ENCODE data around the gene KCTD20. TPM values are rescaled to one million over a fixed set of nuclear protein-coding genes. Genes with fewer than 3 reads are reported as not detected.

Gene KCTD20
- total and polyA plus RNA-seq, 10 of the 15 experiments (the other 5 are each of a cell fraction or from before 2014, with no cell fraction given): 18.1 to 77.0 (median 50.5) TPM

- H3K9me3 ChIP-seq (replicated peaks; ENCODE audit: control insufficient read depth, insufficient read depth, low read length): no peaks in the 10 kb centered on the region
- DNase-seq (ENCODE audit: low read depth, low spot score): no peak
- H3K27me3 ChIP-seq (replicated peaks in 1 of 2; ENCODE audit: control insufficient read depth in 2 of 2, insufficient read depth in 2 of 2, low read length in 1 of 2): no peaks in the 10 kb centered on the region
- ChIA-PET RAD21 (ENCODE audit: unreplicated experiment) (no interaction called here), POLR2A (interaction anchor here (0.8 kb wide), 1 partner anchor 123 kb away, joined by 4 read pairs; no protein-coding TSS in a partner anchor), SMC1A (ENCODE audit: uncharacterized antibody, unreplicated experiment) (interaction anchor here (0.7 to 2.8 kb wide), 3 partner anchors 11 to 74 kb away, joined by 3 to 6 read pairs (median 4); no protein-coding TSS in a partner anchor), CTCF (interaction anchor here (0.7 to 1.7 kb wide), 6 partner anchors 8 to 500 kb away, joined by 3 to 5 read pairs (median 4); no protein-coding TSS in a partner anchor)
- BruUV-seq (replicated peaks): TSS peak; percentile 14
- no peak for ATAC-seq
- H3K4me3 ChIP-seq: no peak overlapping the region
- intact Hi-C loops (cut with micrococcal nuclease; ENCODE audit: unreplicated experiment): no loop called here
- in situ Hi-C loops (cut with MboI): no loop called here
- H3K9ac ChIP-seq (ENCODE audit: control insufficient read depth, insufficient read depth, low read length): no peak overlapping the region
- TF ChIP-seq JUND (IDR thresholded peaks at IDR 0.05; ENCODE audit: low read depth, low read length): no peak
- TF ChIP-seq CREB1 (IDR thresholded peaks at IDR 0.05; ENCODE audit: low read depth): no peak
- TF ChIP-seq SREBF1 (IDR thresholded peaks at IDR 0.05; ENCODE audit: low read length): no peak
- no peak for TF ChIP-seq RFX5 (IDR thresholded peaks at IDR 0.05; ENCODE audit: low read depth, low read length)
- no peak for TF ChIP-seq SMARCA5 (IDR thresholded peaks at IDR 0.05)
- no peak for TF ChIP-seq TCF3 (IDR thresholded peaks at IDR 0.05; ENCODE audit: borderline replicate concordance, insufficient read depth, low read depth, low read length)
- no peak for TF ChIP-seq IKZF1 (conservative IDR thresholded peaks at IDR 0.05)
- no peaks in the 10 kb centered on the region for H4K20me1 ChIP-seq (ENCODE audit: control insufficient read depth, insufficient read depth)
- H2AFZ ChIP-seq (ENCODE audit: control insufficient read depth, low read depth, low read length): no peak overlapping the region
- no peak for FAIRE-seq
- no peak overlapping the region for H3K27ac ChIP-seq (ENCODE audit: control insufficient read depth, insufficient read depth)
- no peak overlapping the region for H3K4me2 ChIP-seq (ENCODE audit: control insufficient read depth, insufficient read depth)
- no peaks in the 10 kb centered on the region for H3K79me2 ChIP-seq (ENCODE audit: control insufficient read depth, insufficient read depth, low read length)
- WGBS (ENCODE audit: insufficient coverage, insufficient replicate concordance, low lambda C conversion rate, missing lambda C conversion rate): 69% methylated on average over 2 of the region's 2 CpGs
- peaks cover 2 to 19% of the 10 kb centered on the region in 2 experiments for H3K36me3 ChIP-seq (ENCODE audit: control insufficient read depth in 2 of 2, insufficient read depth in 2 of 2, low read length in 1 of 2)
- H3K4me1 ChIP-seq (ENCODE audit: control insufficient read depth, insufficient read depth, low read length): peaks cover 3% of the 10 kb centered on the region; the same call in 1 of the 2 replicates
Observed at GRCh38 chr6:36517408-36517807, 74.6 kb downstream of the KCTD20 start.

- ATAC-seq: no peak
- ChIA-PET CTCF (interaction anchor here (0.7 to 1.7 kb wide), 6 partner anchors 14 to 178 kb away, joined by 3 read pairs; no protein-coding TSS in a partner anchor), SMC1A (ENCODE audit: uncharacterized antibody, unreplicated experiment) (interaction anchor here (1.1 to 2.8 kb wide), 6 partner anchors 13 to 488 kb away, joined by 3 to 6 read pairs (median 4); no protein-coding TSS in a partner anchor), RAD21 (ENCODE audit: unreplicated experiment) (no interaction called here), POLR2A (interaction anchor here (0.6 to 0.8 kb wide), 2 partner anchors 16 to 545 kb away, joined by 3 read pairs; no protein-coding TSS in a partner anchor)
- no peaks in the 10 kb centered on the region for H3K27me3 ChIP-seq (replicated peaks in 1 of 2; ENCODE audit: control insufficient read depth in 2 of 2, insufficient read depth in 2 of 2, low read length in 1 of 2)
- no peak overlapping the region for H3K9ac ChIP-seq (ENCODE audit: control insufficient read depth, insufficient read depth, low read length)
- TF ChIP-seq RFX5 (IDR thresholded peaks at IDR 0.05; ENCODE audit: low read depth, low read length) (no peak), EGR1 (IDR thresholded peaks at IDR 0.05; ENCODE audit: borderline replicate concordance in 1 of 2, low read depth in 2 of 2, low read length in 2 of 2) (no peak), CREB1 (IDR thresholded peaks at IDR 0.05; ENCODE audit: low read depth) (no peak), CHD4 (IDR thresholded peaks at IDR 0.05) (no peak)
- H2AFZ ChIP-seq (ENCODE audit: control insufficient read depth, low read depth, low read length): no peak overlapping the region
- no peaks in the 10 kb centered on the region for H4K20me1 ChIP-seq (ENCODE audit: control insufficient read depth, insufficient read depth)
- no peak for DNase-seq (ENCODE audit: low read depth, low spot score)
- no peak overlapping the region for H3K4me3 ChIP-seq
- peaks cover 2 to 19% of the 10 kb centered on the region in 2 experiments for H3K36me3 ChIP-seq (ENCODE audit: control insufficient read depth in 2 of 2, insufficient read depth in 2 of 2, low read length in 1 of 2)
- BruUV-seq (replicated peaks): no TSS peak
- in situ Hi-C loops (cut with MboI): no loop called here
- no peak overlapping the region for H3K27ac ChIP-seq (ENCODE audit: control insufficient read depth, insufficient read depth)
- H3K79me2 ChIP-seq (ENCODE audit: control insufficient read depth, insufficient read depth, low read length): no peaks in the 10 kb centered on the region
- H3K9me3 ChIP-seq (replicated peaks; ENCODE audit: control insufficient read depth, insufficient read depth, low read length): no peaks in the 10 kb centered on the region
- peaks cover 3% of the 10 kb centered on the region; the same call in 1 of the 2 replicates for H3K4me1 ChIP-seq (ENCODE audit: control insufficient read depth, insufficient read depth, low read length)
- no peak overlapping the region for H3K4me2 ChIP-seq (ENCODE audit: control insufficient read depth, insufficient read depth)
- FAIRE-seq: no peak
- intact Hi-C loops (cut with micrococcal nuclease; ENCODE audit: unreplicated experiment): no loop called here
Observed at GRCh38 chr6:36519352-36519751, 76.6 kb downstream of the KCTD20 start.
